ENCODE data around the gene IL34. TPM values are rescaled to one million over a fixed set of nuclear protein-coding genes. Genes with fewer than 3 reads are reported as not detected.

IL34 gene
- polyA plus RNA-seq, 1 of the 3 experiments (the other 2 are of a cell fraction): 0.18 TPM

DNA sequence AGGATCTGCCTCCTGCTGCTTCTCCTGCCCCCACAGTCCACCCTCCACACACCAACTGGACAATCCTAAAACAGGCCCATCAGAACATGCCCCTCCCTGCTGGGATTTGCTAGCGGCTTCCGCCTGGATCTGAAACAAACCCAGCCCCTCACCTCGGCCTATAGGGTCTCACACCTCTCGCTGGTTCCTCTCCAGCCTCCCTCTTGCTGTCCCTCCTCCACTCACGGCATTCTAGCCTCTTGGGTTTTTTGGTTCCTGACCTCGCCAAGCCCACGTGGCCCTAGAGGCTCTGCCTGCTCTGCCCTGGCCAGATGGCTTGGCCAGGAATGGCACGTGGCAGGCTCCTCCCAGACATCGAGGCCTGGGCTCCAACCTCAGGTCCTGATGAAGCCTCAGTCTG is 55.2 kb downstream of the IL34 start:
- TF ChIP-seq NFIC (IDR thresholded peaks at IDR 0.05; ENCODE audit: borderline replicate concordance) (no peak), TAF1 (IDR thresholded peaks at IDR 0.05; ENCODE audit: borderline replicate concordance, low read depth, low read length) (no peak), RFX5 (IDR thresholded peaks at IDR 0.05; ENCODE audit: low read length) (no peak)
- peak overlapping the region; percentile 96; a peak in 2 of 4 replicates for H3K27ac ChIP-seq (ENCODE audit: low read depth in 2 of 2, low read length in 1 of 2)
- H3K9me2 ChIP-seq: no peaks in the 10 kb centered on the region
- ChIA-PET CTCF (interaction anchor here (0.9 to 3.3 kb wide), 2 partner anchors 47 to 68 kb away, joined by 3 to 24 read pairs; no protein-coding TSS in a partner anchor), POLR2A (no interaction called here)
- H2AFZ ChIP-seq (ENCODE audit: low read depth): no peak overlapping the region
- no peak overlapping the region for H3K4me3 ChIP-seq (ENCODE audit: low read depth in 2 of 2, low read length in 1 of 2)
- DNase-seq: no peak
- no peak overlapping the region for H3K9ac ChIP-seq
- peaks cover 17% of the 10 kb centered on the region for H3F3A ChIP-seq (replicated peaks; ENCODE audit: insufficient read depth)
- H3K4me1 ChIP-seq (ENCODE audit: control insufficient read depth in 1 of 2, insufficient read depth in 2 of 2, low read depth in 1 of 2, low read length in 1 of 2): peaks cover 43 to 78% of the 10 kb centered on the region in 2 experiments; a peak in 3 of 4 replicates
- H3K4me2 ChIP-seq: no peak overlapping the region
- no peaks in the 10 kb centered on the region for H3K9me3 ChIP-seq
- H3K36me3 ChIP-seq (replicated peaks in 1 of 2; ENCODE audit: control insufficient read depth in 1 of 2, insufficient read depth in 2 of 2, low read length in 1 of 2): no peaks in the 10 kb centered on the region
- no peaks in the 10 kb centered on the region for H4K20me1 ChIP-seq (ENCODE audit: insufficient read depth)
- 94% methylated on average over 7 of the region's 9 CpGs for WGBS (ENCODE audit: low lambda C conversion rate)
- no peaks in the 10 kb centered on the region for H3K79me2 ChIP-seq (ENCODE audit: insufficient read depth)
- H3K27me3 ChIP-seq (ENCODE audit: insufficient read depth): no peaks in the 10 kb centered on the region

- 98% methylated on average over 7 of the region's 8 CpGs for WGBS (ENCODE audit: low lambda C conversion rate)
- ChIA-PET CTCF (interaction anchor here (1.8 to 3.3 kb wide), 3 partner anchors 15 to 68 kb away, joined by 12 to 25 read pairs (median 24); no protein-coding TSS in a partner anchor), POLR2A (interaction anchor here (1.7 kb wide), 1 partner anchor 36 kb away, joined by 10 read pairs; no protein-coding TSS in a partner anchor)
- Histone ChIP-seq H3F3A (replicated peaks; ENCODE audit: insufficient read depth) (peaks cover 21% of the 10 kb centered on the region), H3K4me1 (ENCODE audit: control insufficient read depth in 1 of 2, insufficient read depth in 2 of 2, low read depth in 1 of 2, low read length in 1 of 2) (peaks cover 47 to 78% of the 10 kb centered on the region in 2 experiments; a peak in 3 of 4 replicates), H3K36me3 (replicated peaks in 1 of 2; ENCODE audit: control insufficient read depth in 1 of 2, insufficient read depth in 2 of 2, low read length in 1 of 2) (no peaks in the 10 kb centered on the region), H2AFZ (ENCODE audit: low read depth) (no peak overlapping the region), H4K20me1 (ENCODE audit: insufficient read depth) (no peaks in the 10 kb centered on the region), H3K9me3 (no peaks in the 10 kb centered on the region), H3K4me2 (peak overlapping the region; percentile 60; the same call in 1 of the 2 replicates), H3K27me3 (ENCODE audit: insufficient read depth) (no peaks in the 10 kb centered on the region), H3K79me2 (ENCODE audit: insufficient read depth) (no peaks in the 10 kb centered on the region), H3K4me3 (ENCODE audit: low read depth in 2 of 2, low read length in 1 of 2) (no peak overlapping the region), H3K9me2 (no peaks in the 10 kb centered on the region), H3K27ac (ENCODE audit: low read depth in 2 of 2, low read length in 1 of 2) (peak overlapping the region; percentile 96), H3K9ac (peak overlapping the region; percentile 60; the same call in 1 of the 2 replicates)
- no peak for DNase-seq
- TF ChIP-seq FOSL2 (IDR thresholded peaks at IDR 0.05; ENCODE audit: borderline replicate concordance, low read depth): no peak
- TF ChIP-seq EP300 (IDR thresholded peaks at IDR 0.05; ENCODE audit: borderline replicate concordance in 1 of 2, low read depth in 1 of 2, low read length in 1 of 2): no peak
- TF ChIP-seq, protein P1, sequence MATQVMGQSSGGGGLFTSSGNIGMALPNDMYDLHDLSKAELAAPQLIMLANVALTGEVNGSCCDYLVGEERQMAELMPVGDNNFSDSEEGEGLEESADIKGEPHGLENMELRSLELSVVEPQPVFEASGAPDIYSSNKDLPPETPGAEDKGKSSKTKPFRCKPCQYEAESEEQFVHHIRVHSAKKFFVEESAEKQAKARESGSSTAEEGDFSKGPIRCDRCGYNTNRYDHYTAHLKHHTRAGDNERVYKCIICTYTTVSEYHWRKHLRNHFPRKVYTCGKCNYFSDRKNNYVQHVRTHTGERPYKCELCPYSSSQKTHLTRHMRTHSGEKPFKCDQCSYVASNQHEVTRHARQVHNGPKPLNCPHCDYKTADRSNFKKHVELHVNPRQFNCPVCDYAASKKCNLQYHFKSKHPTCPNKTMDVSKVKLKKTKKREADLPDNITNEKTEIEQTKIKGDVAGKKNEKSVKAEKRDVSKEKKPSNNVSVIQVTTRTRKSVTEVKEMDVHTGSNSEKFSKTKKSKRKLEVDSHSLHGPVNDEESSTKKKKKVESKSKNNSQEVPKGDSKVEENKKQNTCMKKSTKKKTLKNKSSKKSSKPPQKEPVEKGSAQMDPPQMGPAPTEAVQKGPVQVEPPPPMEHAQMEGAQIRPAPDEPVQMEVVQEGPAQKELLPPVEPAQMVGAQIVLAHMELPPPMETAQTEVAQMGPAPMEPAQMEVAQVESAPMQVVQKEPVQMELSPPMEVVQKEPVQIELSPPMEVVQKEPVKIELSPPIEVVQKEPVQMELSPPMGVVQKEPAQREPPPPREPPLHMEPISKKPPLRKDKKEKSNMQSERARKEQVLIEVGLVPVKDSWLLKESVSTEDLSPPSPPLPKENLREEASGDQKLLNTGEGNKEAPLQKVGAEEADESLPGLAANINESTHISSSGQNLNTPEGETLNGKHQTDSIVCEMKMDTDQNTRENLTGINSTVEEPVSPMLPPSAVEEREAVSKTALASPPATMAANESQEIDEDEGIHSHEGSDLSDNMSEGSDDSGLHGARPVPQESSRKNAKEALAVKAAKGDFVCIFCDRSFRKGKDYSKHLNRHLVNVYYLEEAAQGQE (IDR thresholded peaks at IDR 0.05; ENCODE audit: low read depth, low read length): no peak
- no peak for TF ChIP-seq MXI1 (IDR thresholded peaks at IDR 0.05; ENCODE audit: low read depth, low read length)
- TF ChIP-seq, protein P2, sequence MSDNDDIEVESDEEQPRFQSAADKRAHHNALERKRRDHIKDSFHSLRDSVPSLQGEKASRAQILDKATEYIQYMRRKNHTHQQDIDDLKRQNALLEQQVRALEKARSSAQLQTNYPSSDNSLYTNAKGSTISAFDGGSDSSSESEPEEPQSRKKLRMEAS (IDR thresholded peaks at IDR 0.05; ENCODE audit: low read depth): no peak
- TF ChIP-seq EZH2phosphoT487 (IDR thresholded peaks at IDR 0.05; ENCODE audit: borderline replicate concordance, low read depth): no peak
- TF ChIP-seq CHD2 (IDR thresholded peaks at IDR 0.05; ENCODE audit: low read length, partially characterized antibody): no peak
- TF ChIP-seq ELF1 (IDR thresholded peaks at IDR 0.05): no peak
- no peak for TF ChIP-seq MEF2A (IDR thresholded peaks at IDR 0.05; ENCODE audit: borderline replicate concordance, low read depth)
These were observed 55.6 kb downstream of the IL34 start for GRCh38 chr16:70701998-70702397.

Measured in SK-N-SH (cell line).